ENCODE results near the gene LIN7C. TPM values are rescaled to one million over a fixed set of nuclear protein-coding genes. Genes with fewer than 3 reads are reported as not detected.

The LIN7C gene
- total and polyA plus RNA-seq, 4 donors = 5.2 to 43.7 (median 25.8) TPM

GRCh38 chr11:27482793-27483192 lies 23.8 kb downstream of the LIN7C start:
- Histone ChIP-seq H3K36me3 (ENCODE audit: control insufficient read depth in 4 of 4, insufficient read depth in 3 of 4, low read depth in 1 of 4, low read length in 3 of 4) (no peaks in the 10 kb centered on the region), H3K27me3 (ENCODE audit: control insufficient read depth in 4 of 4, insufficient read depth in 4 of 4, low read length in 3 of 4) (no peaks in the 10 kb centered on the region), H3K27ac (ENCODE audit: low read depth in 1 of 2, low read length in 2 of 2) (no peak overlapping the region), H3K9me3 (ENCODE audit: control insufficient read depth in 4 of 4, low read length in 3 of 4) (no peaks in the 10 kb centered on the region), H3K9ac (ENCODE audit: low read depth in 1 of 2, low read length in 2 of 2) (no peak overlapping the region), H3K4me3 (ENCODE audit: low read depth in 1 of 3, low read length in 3 of 3) (no peak overlapping the region), H3K4me1 (ENCODE audit: control insufficient read depth in 4 of 4, insufficient read depth in 4 of 4, low read length in 3 of 4) (no peaks in the 10 kb centered on the region)
- no peak for TF ChIP-seq HNF4G (IDR thresholded peaks at IDR 0.05)
- no peak for TF ChIP-seq REST (IDR thresholded peaks at IDR 0.05)
- TF ChIP-seq GABPA (IDR thresholded peaks at IDR 0.05 in 1 of 2, conservative IDR thresholded peaks at IDR 0.05 in 1 of 2) = no peak
- no peak for TF ChIP-seq ATF3 (IDR thresholded peaks at IDR 0.05)
- no peak for TF ChIP-seq RAD21 (IDR thresholded peaks at IDR 0.05)
- no peak for TF ChIP-seq CTCF (IDR thresholded peaks at IDR 0.05; ENCODE audit: low read depth, low read length, missing input control)
- TF ChIP-seq JUND (IDR thresholded peaks at IDR 0.05) = no peak
- TF ChIP-seq NR2F2 (IDR thresholded peaks at IDR 0.05) = no peak
- TF ChIP-seq FOXA2 (IDR thresholded peaks at IDR 0.05) = no peak
- no peak for TF ChIP-seq EGR1 (IDR thresholded peaks at IDR 0.05; ENCODE audit: low read depth in 2 of 2)
- TF ChIP-seq TAF1 (conservative IDR thresholded peaks at IDR 0.05) = no peak
- TF ChIP-seq FOXA1 (IDR thresholded peaks at IDR 0.05) = no peak
- TF ChIP-seq RXRA (IDR thresholded peaks at IDR 0.05) = no peak
- no peak for TF ChIP-seq MAX (IDR thresholded peaks at IDR 0.05)
- no peak for TF ChIP-seq YY1 (IDR thresholded peaks at IDR 0.05)
- TF ChIP-seq ZBTB33 (IDR thresholded peaks at IDR 0.05) = no peak
- no peak for TF ChIP-seq HNF4A (conservative IDR thresholded peaks at IDR 0.05)
- no peak for DNase-seq (ENCODE audit: low spot score)
- WGBS = 93% methylated on average over 2 of the region's 2 CpGs

- H3K4me1 ChIP-seq (ENCODE audit: control insufficient read depth in 4 of 4, insufficient read depth in 4 of 4, low read length in 3 of 4) = no peaks in the 10 kb centered on the region
- no peak for DNase-seq (ENCODE audit: low spot score)
- WGBS = 91% methylated on average over 4 of the region's 4 CpGs
- H3K36me3 ChIP-seq (ENCODE audit: control insufficient read depth in 4 of 4, insufficient read depth in 3 of 4, low read depth in 1 of 4, low read length in 3 of 4) = no peaks in the 10 kb centered on the region
- H3K27ac ChIP-seq (ENCODE audit: low read depth in 1 of 2, low read length in 2 of 2) = no peak overlapping the region
- H3K9me3 ChIP-seq (ENCODE audit: control insufficient read depth in 4 of 4, low read length in 3 of 4) = no peaks in the 10 kb centered on the region
- H3K27me3 ChIP-seq (ENCODE audit: control insufficient read depth in 4 of 4, insufficient read depth in 4 of 4, low read length in 3 of 4) = no peaks in the 10 kb centered on the region
- H3K4me3 ChIP-seq (ENCODE audit: low read depth in 1 of 3, low read length in 3 of 3) = no peak overlapping the region
- H3K9ac ChIP-seq (ENCODE audit: low read depth in 1 of 2, low read length in 2 of 2) = no peak overlapping the region
- TF ChIP-seq JUND (IDR thresholded peaks at IDR 0.05) (no peak), FOXA1 (IDR thresholded peaks at IDR 0.05) (no peak), CTCF (IDR thresholded peaks at IDR 0.05; ENCODE audit: low read depth, low read length, missing input control) (no peak), FOXA2 (IDR thresholded peaks at IDR 0.05) (no peak), REST (IDR thresholded peaks at IDR 0.05) (no peak), EGR1 (IDR thresholded peaks at IDR 0.05; ENCODE audit: low read depth in 2 of 2) (no peak), HNF4G (IDR thresholded peaks at IDR 0.05) (no peak), NR2F2 (IDR thresholded peaks at IDR 0.05) (no peak), MAX (IDR thresholded peaks at IDR 0.05) (no peak), GABPA (IDR thresholded peaks at IDR 0.05 in 1 of 2, conservative IDR thresholded peaks at IDR 0.05 in 1 of 2) (no peak), YY1 (IDR thresholded peaks at IDR 0.05) (no peak), SP1 (IDR thresholded peaks at IDR 0.05) (no peak)
Observed at GRCh38 chr11:27481992-27482391, 24.6 kb downstream of the LIN7C start.

Data from liver (tissue), 9 donors.